Smooth muscle cell (in vitro differentiated cells): ENCODE data around the gene IMMP2L. TPM values are rescaled to one million over a fixed set of nuclear protein-coding genes. Genes with fewer than 3 reads are reported as not detected.
A peak's percentile ranks its signal among the peaks of the same experiment; 100 is the strongest.

Source experiments
- DNase-seq: peaks from one replicate; lab custom pipeline; 2025; ENCODE audit not compliant: unreplicated experiment; lab: John Stamatoyannopoulos, UW
- H2AFZ ChIP-seq: fragments of 200-600 bp; sonication (generic); 2 replicates; pipeline ENCODE4 v1.6.0; 2016; ENCODE audit warnings: antibody characterized with exemption, low read depth, mild to moderate bottlenecking
- H3F3A ChIP-seq: fragments of 200-600 bp; sonication (generic); 2 replicates; pipeline ENCODE4 v1.6.0; 2017; ENCODE audit warnings: antibody characterized with exemption, low read depth
- H3K27ac ChIP-seq: fragments of 200-600 bp; sonication (generic); 2 replicates; pipeline ENCODE4 v1.5.1; 2016; ENCODE audit warnings: low read depth, mild to moderate bottlenecking
- H3K27me3 ChIP-seq: fragments of 200-600 bp; sonication (generic); 2 replicates; pipeline ENCODE4 v1.6.1; 2016; ENCODE audit warnings: low read depth, mild to moderate bottlenecking
- H3K36me3 ChIP-seq: fragments of 200-600 bp; sonication (generic); 2 replicates; pipeline ENCODE4 v1.5.1; 2016; ENCODE audit warnings: low read depth
- H3K4me1 ChIP-seq: fragments of 200-600 bp; sonication (generic); 2 replicates; pipeline ENCODE4 v1.5.1; 2016; ENCODE audit warnings: low read depth
- H3K4me2 ChIP-seq: fragments of 200-600 bp; sonication (generic); 2 replicates; pipeline ENCODE4 v1.6.0; 2016; ENCODE audit warnings: mild to moderate bottlenecking
- H3K4me3 ChIP-seq: fragments of 200-600 bp; sonication (generic); 2 replicates; pipeline ENCODE4 v1.5.1; 2016; ENCODE audit warnings: mild to moderate bottlenecking
- H3K79me2 ChIP-seq: fragments of 200-600 bp; sonication (generic); 2 replicates; pipeline ENCODE4 v1.6.0; 2016; ENCODE audit warnings: low read depth, mild to moderate bottlenecking
- H3K9ac ChIP-seq: fragments of 200-600 bp; sonication (generic); 2 replicates; pipeline ENCODE4 v1.6.0; 2016; ENCODE audit warnings: low read depth
- H3K9me3 ChIP-seq: fragments of 200-600 bp; sonication (generic); replicated peaks from 2 replicates; pipeline ENCODE4 v1.5.1; 2016; ENCODE audit warnings: low read depth
- H4K20me1 ChIP-seq: fragments of 200-600 bp; sonication (generic); 2 replicates; pipeline ENCODE4 v1.6.0; 2016; ENCODE audit warnings: low read depth
- CTCF ChIP-seq: fragments of 200-600 bp; sonication (generic); IDR thresholded peaks from 2 replicates; pipeline ENCODE4 v1.5.1; 2017; ENCODE audit warnings: borderline replicate concordance, mild to moderate bottlenecking, antibody characterized with exemption; ENCODE audit not compliant: insufficient read depth, poor library complexity, severe bottlenecking
- WGBS: methylation state at CpG from one replicate; pipeline ENCODE4 v1.1.7; 2016; ENCODE audit warnings: low lambda C conversion rate; 5-methylcytosine and 5-hydroxymethylcytosine counted together
- polyA plus RNA-seq: library from polyadenylated mRNA; unstranded; fragments of >200 nt; fragmentation: Nextera tagmentation; extraction: Ambion mirVana; gene quantifications from 2 replicates; pipeline ENCODE4 v1.2.1, GENCODE V29; 2016
- total RNA-seq: library from RNA; depleted of rRNA; stranded (reverse); fragments of >200 nt; gene quantifications from 2 replicates; pipeline ENCODE4 v1.2.3, GENCODE V29; 2014

The IMMP2L gene
- total and polyA plus RNA-seq, 2 experiments from 2014 or later: 10.9 to 11.1 TPM

DNA sequence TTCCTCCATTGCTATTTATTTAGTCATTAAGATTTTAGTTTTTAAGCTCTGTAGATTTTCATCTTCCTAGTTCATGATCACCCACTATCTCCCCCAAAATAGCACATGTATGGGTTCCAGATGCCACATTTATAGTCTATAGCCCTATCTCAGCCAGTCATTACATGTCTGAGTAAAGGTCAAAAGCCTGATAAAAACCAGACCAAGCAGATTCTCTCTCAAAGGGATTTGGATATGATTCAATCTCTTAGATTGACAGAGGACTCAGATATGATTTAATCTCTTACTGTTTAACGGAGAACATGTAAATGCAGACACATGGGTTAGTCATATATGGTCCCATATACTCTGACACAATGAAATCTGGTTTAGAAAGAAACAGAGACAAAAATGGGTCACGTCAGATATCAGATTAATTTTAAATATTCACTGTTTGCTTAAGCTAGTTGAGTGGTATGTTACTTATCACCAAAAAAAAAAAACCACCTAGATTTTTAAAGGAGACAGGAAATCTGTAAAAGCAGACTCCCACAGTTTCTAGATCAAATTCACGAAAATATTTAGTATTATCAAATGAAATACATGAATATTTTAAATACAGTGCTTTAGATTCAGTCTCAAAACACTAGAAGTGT is 578.4 kb downstream of the IMMP2L start:
- Histone ChIP-seq H3K4me3 (no peak overlapping the region), H4K20me1 (no peaks in the 10 kb centered on the region), H3K27ac (no peak overlapping the region), H3K4me2 (peak overlapping the region; percentile 19), H2AFZ (no peak overlapping the region), H3K36me3 (no peaks in the 10 kb centered on the region), H3F3A (no peaks in the 10 kb centered on the region), H3K79me2 (no peaks in the 10 kb centered on the region), H3K27me3 (no peaks in the 10 kb centered on the region), H3K9ac (no peak overlapping the region), H3K4me1 (no peaks in the 10 kb centered on the region), H3K9me3 (no peaks in the 10 kb centered on the region)
- TF ChIP-seq CTCF: no peak
- WGBS: 28% methylated on average over 3 of the region's 3 CpGs
- DNase-seq: no peak

DNA sequence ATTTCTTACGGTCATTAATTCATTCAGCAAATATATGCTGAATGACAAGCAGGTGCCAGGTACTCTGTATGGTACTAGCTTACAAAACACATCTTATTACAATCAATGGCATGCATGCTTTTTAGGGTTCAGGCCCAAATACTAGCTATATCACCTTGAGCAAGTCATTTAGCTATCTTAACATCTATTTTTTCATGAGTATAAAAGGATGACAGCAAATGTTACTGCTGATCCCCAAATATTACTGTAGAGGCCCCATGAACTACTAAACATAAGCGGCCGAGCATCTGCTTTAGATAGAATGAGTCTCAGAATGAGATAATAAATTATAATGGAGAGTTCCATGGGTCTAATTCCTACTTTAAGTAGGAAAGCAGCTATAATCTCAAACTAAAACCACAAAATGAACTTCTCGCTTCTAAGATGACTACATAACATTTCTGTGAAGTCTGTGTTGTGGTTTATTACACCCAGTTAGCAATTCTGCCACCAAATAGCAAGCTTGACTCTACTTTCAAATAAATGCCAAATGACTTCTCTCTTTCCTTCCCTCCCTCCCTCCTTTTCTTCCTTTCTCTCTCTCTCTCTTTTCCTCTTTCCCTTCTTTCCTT is 585.1 kb downstream of the IMMP2L start:
- H3K79me2 ChIP-seq: no peaks in the 10 kb centered on the region
- H3K4me2 ChIP-seq: peak overlapping the region; percentile 77
- DNase-seq: no peak
- no peak overlapping the region for H3K9ac ChIP-seq
- no peaks in the 10 kb centered on the region for H3F3A ChIP-seq
- H3K27ac ChIP-seq: peak overlapping the region; percentile 44
- TF ChIP-seq CTCF: no peak
- H3K9me3 ChIP-seq: no peaks in the 10 kb centered on the region
- no peaks in the 10 kb centered on the region for H3K27me3 ChIP-seq
- H2AFZ ChIP-seq: no peak overlapping the region
- H3K4me1 ChIP-seq: peaks cover 3% of the 10 kb centered on the region
- H3K4me3 ChIP-seq: no peak overlapping the region
- WGBS: 37% methylated on average over 4 of the region's 4 CpGs
- no peaks in the 10 kb centered on the region for H3K36me3 ChIP-seq
- no peaks in the 10 kb centered on the region for H4K20me1 ChIP-seq

- Histone ChIP-seq H3K27ac (no peak overlapping the region), H4K20me1 (no peaks in the 10 kb centered on the region), H3K4me2 (no peak overlapping the region), H3K79me2 (no peaks in the 10 kb centered on the region), H3K9me3 (no peaks in the 10 kb centered on the region), H3F3A (no peaks in the 10 kb centered on the region), H3K4me1 (peaks cover 3% of the 10 kb centered on the region), H3K27me3 (no peaks in the 10 kb centered on the region), H3K4me3 (no peak overlapping the region), H3K36me3 (no peaks in the 10 kb centered on the region), H2AFZ (no peak overlapping the region), H3K9ac (no peak overlapping the region)
- DNase-seq: no peak
- no peak for TF ChIP-seq CTCF
These were observed 586.8 kb downstream of the IMMP2L start for GRCh38 chr7:110975486-110975885.

- Histone ChIP-seq H3K36me3 (no peaks in the 10 kb centered on the region), H3K4me2 (no peak overlapping the region), H3K9me3 (no peaks in the 10 kb centered on the region), H3K4me3 (no peak overlapping the region), H3K27me3 (no peaks in the 10 kb centered on the region), H2AFZ (no peak overlapping the region), H3K4me1 (peaks cover 3% of the 10 kb centered on the region), H3K9ac (no peak overlapping the region), H3F3A (no peaks in the 10 kb centered on the region), H3K27ac (no peak overlapping the region), H3K79me2 (no peaks in the 10 kb centered on the region), H4K20me1 (no peaks in the 10 kb centered on the region)
- DNase-seq: no peak
- 71% methylated on average over 3 of the region's 3 CpGs for WGBS
- TF ChIP-seq CTCF: no peak
These were observed 587.9 kb downstream of the IMMP2L start for GRCh38 chr7:110974441-110974840.
